Heart left ventricle (tissue), 13 donors: ENCODE results near the gene GNAS.
"Not testable (repeated sequence)": the region's sequence is repeated elsewhere in the genome, so short reads cannot be mapped to it uniquely, and the experiment has no call there.

Source experiments
- CTCF ChIP-seq, 12 donors: fragments of 200-600 bp; sonication (generic) in 4 of 12; IDR thresholded peaks; one replicate each; pipeline versions ENCODE4 v1.5.0 to v1.8.0; 2018 to 2022; ENCODE audit warnings: antibody characterized with exemption in 12 of 12, mild to moderate bottlenecking in 5 of 12
- POLR2A ChIP-seq, 2 donors: fragments of 450-650 bp; IDR thresholded peaks; one replicate each; pipeline ENCODE4 v1.6.1; 2017; ENCODE audit warnings: antibody characterized with exemption in 2 of 2, mild to moderate bottlenecking in 2 of 2, moderate library complexity in 2 of 2
- donor health status: ischemic (EF 13 %, LVEDD 7.1; RV severe dilation, severe dysfunction).
- donor health status: DM: no; HTN: yes; CAD: no.
- donor health status: DM: no; HTN: no; CAD: no.
- donor health status: ischemic (EF 25% LVEDD 6.9; RV normal size, moderate dysfunction).
- donor health status: ischemic (EF 25% LVEDD 5.7; RV mildly dilated, moderate dysfunction).
- donor health status: ischemic (EF 35%, LVEDD 5.7; RV mildly dilated, moderate dysfunction).
- donor health status: nonischemic (EF 11% LVEDD 7.7; RV severe dilation, severe dysfunction).
- donor health status: DM: yes; HTN: yes; CAD: no.
- donor health status: PGD.
- donor health status: ischemic (EF 29% LVEDD 5.4; RV normal size, mild dysfunction).
- donor health status: nonischemic (EF 23%, LVEDD 6.1; RV moderate dilation, normal function).

GRCh38 chr20:58947797-58948388 lies 95.4 kb downstream of the GNAS start:
- not testable (repeated sequence) for TF ChIP-seq CTCF, POLR2A (IDR thresholded peaks at IDR 0.05)
